Left renal pelvis (tissue), 4 donors: Measurements from ENCODE around the gene RFX1. TPM values are rescaled to one million over a fixed set of nuclear protein-coding genes. Genes with fewer than 3 reads are reported as not detected.
"Not testable (repeated sequence)": the region's sequence is repeated elsewhere in the genome, so short reads cannot be mapped to it uniquely, and the experiment has no call there.

Experiments used
- DNase-seq, 4 donors: peaks; one replicate each; pipeline ENCODE4 v3.0.0-alpha.2; 2013; ENCODE audit warnings: low read depth in 4 of 4, low spot score in 3 of 4
- polyA plus RNA-seq, 4 donors: library from polyadenylated mRNA; unstranded; fragments of 120-200 nt; gene quantifications; one replicate each; pipeline ENCODE4 v1.2.1, GENCODE V29; 2013; ENCODE audit not compliant: insufficient read length in 4 of 4

The RFX1 gene
- polyA plus RNA-seq, 4 donors = 9.3 to 19.2 (median 10.2) TPM

DNA sequence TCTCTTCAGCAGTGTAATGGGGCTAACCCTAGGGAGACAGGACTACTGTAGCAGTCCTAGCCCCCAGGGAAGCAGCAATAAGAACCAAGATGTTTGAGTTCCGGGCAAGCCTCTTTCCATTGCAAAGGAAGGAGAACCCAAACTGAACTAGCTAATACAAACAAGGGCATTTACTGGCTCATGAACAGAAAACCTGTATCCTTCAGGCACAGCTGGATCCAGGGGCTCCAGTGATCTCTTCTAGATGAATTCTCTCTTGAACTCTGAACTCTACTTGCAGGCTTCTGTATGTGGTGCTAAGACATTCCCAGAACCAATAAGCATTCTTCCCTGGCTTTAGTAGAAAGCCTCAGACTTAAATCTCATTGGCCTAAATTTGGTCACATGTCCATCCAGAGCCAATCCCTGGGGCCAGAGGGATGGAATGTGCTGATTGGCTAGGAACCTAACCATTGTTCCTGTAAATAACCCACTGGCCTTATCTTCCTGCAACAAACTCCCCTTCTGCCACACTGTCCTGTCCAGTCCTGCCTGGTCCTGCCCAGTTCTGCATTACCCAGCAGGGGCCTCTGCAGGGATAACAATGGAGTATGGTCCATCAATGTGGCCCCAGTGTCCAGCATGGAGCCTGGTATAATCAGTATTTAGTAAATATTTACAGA is 64.0 kb downstream of the RFX1 start:
- no peak for DNase-seq

DNA sequence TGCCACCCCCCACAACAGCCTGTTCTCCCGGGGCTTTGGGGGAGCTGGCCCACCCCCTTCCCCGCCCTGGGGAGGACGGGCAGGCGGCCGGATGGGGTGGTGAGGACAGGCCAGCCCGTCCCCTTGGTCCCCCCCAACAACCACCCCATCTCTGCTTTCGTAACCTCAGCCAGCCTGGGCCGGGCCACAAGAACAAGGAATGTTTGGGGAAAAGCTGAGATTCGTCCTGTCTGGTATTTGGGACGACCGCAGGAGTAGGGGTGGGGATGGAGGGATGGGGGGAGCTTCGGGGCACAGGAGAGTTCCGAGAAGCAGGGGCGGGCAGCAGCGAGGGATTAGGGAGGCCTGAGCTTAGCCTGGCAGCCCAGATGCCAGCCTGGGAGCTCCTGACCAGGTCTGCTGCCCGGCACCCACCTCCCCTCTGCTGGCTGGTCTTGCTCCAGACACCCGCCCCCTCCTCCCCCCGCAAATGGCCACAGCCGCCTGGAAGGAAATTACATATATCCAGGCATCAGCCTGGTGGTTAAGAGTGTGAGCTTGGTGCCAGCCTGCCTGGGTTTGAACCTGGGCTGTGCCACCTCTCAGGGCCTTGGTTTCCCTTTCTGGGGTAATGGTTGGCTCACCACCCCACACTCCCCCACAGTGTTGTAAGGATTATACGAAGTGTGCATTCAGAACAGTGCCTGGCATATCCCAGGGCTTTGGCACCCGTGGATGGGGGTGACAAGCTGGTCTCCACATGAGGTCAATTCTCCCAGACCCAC is 67.6 kb downstream of the RFX1 start, which contains the start of gene PODNL1:
TSS of gene PODNL1 (minus strand) at position 117 of the 764 bp plus-strand sequence. CDS start 236 bp downstream, outside the sequence.
- no peak for DNase-seq

DNA sequence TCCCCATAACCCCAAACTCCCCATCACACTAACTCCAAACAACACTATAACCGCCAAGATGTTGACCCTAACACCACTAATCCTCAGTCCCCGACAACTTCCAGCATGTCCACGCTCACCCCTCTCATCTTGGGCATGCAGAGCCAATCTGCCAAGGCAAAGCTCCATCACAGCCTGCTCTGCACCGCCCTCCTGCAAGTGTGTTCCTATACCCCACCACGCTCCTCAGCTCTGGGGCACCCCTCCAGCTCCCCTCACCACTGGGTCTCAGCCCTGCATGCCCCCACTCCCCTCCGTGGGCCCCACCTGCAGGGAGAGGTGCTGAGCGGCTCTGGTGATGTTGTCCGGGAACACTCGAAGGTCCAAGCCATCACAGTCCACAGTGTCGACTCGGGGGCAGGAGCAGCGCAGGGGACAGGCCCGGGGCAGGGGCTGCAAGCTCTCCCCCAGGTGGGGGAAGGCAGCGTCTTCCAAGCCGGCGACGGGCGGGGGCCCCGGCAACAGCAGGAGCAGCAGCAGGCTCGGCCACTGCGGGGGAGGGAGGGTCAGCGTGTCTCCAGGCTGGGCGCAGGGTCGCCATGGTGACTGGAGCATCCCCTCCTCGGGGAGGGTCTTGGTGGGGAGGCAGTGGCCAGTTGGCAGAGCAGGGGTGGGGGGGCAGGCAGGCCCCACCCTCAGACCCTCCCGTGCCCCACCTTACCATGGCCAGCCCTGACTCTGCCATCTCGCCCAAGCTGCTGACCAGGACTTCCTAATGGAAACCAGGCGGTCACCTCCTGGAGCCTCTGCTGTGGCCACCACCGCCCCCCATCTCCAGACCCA is 68.4 kb downstream of the RFX1 start:
- DNase-seq = no peak

DNA sequence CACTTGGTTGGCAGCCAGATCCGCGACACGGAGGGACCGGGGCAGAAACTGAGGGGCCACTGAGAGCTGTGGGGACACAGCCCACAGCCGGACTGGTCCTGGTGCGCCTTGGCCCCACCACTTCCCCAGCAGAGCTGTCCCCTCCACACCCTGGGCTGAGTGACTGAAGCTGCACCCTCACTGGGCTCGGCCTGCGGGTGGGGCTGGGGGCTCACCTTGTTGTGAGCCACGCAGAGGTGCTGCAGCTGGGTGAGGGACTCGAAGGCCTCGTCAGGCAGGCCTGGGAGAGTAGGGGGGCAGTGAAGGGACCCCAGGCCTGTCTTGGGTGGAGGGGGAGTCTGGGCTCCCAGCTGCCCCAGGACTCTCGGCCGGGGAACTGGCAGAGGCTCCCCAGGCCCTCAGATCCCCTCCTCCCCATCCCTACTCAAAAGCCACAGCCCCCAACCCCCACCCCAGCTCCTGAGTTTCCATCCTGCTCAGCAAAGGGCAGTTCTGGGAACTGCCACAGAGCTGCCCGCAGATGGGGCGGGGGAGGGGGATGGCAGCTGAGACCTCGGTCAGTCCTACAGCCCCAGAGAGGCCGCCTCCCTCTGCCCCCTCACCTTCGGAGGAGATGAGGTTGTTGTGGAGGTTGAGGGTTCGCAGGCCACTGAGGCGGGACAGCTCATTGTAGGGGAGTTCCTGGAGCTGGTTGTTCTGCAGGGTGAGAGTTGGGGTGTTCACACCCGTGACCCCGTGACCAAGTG is 70.2 kb downstream of the RFX1 start:
- no peak for DNase-seq

DNA sequence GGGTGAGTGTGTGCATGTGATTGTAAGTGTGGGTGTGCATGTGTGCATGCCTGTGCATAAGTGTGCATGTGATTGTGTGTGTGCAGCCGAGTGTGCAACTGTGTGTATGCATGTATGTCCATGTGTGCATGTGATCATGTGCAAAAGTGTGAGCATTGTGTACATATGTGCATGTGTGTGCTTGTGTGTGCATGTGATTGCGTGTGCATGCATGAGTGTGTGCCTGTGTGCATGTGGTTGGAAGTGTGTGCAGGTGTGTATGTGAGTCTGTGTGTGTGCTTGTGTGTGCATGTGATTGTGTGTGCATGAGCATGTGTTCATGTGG is 71.4 kb downstream of the RFX1 start:
- DNase-seq = no peak

DNA sequence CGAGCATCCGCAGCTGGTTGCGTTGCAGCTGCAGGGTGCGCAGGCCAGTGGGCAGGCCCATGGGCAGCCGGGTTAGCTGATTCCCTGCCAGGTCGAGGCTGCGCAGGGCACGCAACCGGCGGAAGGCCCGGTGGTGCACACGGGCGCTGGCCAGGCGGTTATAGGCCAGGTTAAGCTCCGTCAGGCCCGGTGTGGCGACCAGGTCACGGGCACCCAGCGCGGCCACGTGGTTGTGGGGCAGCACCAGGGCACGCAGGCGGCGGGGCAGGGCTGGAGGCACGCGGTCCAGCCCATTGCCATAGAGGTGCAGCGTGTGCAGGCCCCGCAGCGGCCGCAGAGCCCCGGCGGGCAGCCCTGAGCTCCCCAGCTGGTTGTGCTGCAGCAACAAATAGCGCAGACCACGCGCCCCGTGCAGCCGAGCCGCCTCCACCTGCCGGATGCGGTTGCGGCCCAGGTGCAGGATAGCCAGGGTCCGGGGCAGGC is 73.2 kb downstream of the RFX1 start:
- DNase-seq = no peak

DNA sequence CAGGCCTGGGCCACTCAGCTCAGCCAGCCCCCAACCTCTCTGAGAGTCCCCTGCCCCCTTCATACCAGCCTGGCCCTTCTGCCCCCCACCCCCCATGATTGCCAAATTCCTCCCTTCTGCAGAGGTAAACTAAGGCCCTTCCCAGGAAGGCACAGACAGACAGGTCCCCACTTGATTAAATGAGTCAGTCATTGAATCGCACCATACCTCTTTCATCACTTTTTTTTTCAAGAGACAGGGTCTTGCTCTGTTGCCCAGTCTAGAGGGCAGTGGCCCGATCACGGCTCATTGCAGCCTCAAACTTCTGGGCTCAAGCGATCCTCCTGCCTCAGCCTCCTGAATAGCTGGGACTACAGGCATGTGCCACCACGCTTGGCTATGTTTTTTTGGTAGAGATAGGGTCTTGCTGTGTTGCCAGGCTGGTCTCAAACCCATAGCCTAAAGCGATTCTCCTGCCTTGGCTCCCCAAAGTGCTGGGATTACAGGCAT is 73.9 kb downstream of the RFX1 start:
- DNase-seq = no peak

DNA sequence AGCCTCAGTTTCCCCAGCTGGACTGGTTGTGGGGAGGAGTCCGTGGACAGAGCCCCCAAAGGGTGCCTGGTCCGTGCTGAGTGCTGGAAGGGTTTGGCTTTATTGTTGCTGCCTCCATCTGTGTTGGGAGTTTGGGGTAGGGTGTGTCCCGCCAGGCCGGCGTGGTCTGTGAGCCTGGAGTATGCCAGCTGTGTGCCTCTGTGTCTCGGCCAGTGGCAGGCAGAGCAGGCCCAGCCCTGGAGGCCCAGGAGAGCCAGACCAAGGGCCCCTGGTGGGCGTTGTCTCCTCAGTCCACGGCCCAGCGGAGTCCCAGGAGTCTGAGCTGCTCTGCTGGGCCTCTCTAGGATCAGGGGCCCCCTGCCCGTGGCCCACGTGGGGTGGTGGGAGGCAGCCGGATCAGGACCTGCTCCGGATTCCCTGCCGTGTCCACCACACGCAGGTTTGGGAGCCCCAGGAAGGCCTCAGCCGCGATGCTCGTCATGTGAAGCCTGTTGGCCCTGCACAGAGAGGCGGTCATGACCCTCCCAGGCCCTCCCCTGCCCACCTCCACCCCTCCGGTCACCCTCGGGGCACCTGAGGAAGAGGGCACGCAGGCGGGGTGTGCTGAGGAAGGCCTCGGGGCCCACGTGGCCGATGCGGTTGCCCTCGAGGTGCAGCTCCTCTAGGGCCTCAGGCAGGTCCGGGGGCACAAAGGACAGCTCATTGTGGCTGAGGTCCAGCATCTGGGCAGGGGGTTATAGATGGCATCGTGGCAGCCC is 74.5 kb downstream of the RFX1 start:
- DNase-seq = no peak

DNA sequence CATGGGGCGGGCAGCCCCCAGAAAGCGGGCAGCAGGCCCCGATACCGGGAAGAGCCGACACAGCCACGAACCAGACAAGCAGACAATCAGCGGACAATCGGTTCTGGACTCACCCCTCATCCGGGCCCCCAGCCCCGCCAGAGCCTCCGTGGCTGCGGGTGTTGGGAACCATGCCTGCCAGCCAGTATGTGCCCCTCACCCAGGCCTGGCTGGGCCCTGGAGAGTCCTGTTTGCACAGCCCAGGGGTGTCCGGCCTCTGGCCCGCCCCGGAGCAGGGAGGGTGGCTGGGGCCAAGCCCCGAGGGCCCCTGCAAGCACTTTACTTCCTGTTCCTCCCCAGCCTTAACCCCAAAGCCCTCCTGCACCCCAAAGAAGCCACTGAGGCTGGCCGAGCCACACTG is 75.7 kb downstream of the RFX1 start:
- no peak for DNase-seq

DNA sequence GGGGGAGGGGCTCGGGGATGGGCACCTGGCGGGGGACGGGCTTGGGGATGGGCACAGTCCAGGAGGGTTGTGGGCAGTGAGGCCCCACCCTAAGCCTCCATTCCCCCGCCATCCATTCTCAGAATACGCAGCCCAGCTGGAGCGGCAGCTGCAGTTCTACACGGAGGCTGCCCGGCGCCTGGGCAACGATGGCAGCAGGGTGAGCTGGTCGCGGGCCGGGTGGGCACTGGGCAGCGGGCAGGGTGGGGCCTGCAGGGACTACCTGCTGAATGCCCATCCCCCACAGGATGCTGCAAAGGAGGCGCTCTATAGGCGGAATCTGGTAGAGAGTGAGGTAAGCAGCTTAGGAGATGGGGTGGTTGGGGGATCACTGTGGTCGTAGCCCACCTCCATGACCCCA is 76.2 kb downstream of the RFX1 start:
- DNase-seq = no peak

DNA sequence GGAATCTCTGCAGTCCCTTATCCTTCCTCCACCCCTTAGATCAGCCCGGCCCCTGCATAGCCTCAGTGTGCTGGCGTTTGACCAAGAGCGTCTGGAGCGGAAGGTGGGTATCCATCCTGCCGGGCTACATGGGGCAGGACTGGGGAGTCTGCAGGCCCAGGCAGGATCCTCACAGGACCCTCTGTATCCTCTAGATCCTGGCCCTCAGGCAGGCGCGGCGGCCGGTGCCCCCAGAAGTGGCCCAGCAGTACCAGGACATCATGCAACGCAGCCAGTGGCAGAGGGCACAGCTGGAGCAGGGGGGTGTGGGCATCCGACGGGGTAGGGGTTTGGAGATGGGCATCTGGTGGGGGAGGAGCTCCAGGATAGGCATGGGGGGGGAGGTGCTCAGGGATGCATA is 76.8 kb downstream of the RFX1 start:
- no peak for DNase-seq

DNA sequence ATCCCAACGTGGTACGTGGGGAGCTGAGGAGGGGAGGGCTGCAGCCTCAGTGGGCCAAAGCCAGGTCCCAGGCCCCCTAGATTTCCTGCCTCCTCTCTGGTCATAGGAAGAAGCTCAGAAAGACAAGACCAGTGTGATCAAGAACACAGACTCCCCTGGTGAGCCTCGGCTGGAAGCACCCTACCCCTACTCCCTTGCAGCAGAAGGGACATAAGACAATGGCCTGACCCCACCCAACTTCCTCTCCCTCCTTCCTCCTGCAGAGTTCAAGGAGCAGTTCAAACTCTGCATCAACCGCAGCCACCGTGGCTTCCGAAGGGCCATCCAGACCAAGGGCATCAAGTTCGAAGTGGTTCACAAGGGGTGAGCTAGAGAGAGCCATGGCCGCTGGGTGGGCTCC is 79.4 kb downstream of the RFX1 start:
- no peak for DNase-seq

DNA sequence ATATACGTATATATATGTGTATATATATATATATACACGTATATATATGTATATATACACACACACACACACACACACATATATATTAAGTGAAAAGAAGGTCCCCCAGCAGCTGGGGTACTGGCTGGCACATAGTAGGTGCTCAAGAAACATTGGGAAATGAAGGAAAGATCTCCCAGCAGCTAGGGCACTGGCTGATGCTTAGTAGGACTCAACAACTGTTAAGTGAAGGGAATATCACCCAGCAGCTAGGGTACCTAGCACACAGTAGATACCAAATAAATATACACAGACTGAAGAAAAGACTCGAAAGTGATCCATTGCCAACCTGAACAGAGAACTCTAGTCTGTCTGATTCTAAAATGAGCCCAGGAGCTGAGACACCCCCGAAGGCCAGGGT is 80.1 kb downstream of the RFX1 start:
- no peak for DNase-seq

DNA sequence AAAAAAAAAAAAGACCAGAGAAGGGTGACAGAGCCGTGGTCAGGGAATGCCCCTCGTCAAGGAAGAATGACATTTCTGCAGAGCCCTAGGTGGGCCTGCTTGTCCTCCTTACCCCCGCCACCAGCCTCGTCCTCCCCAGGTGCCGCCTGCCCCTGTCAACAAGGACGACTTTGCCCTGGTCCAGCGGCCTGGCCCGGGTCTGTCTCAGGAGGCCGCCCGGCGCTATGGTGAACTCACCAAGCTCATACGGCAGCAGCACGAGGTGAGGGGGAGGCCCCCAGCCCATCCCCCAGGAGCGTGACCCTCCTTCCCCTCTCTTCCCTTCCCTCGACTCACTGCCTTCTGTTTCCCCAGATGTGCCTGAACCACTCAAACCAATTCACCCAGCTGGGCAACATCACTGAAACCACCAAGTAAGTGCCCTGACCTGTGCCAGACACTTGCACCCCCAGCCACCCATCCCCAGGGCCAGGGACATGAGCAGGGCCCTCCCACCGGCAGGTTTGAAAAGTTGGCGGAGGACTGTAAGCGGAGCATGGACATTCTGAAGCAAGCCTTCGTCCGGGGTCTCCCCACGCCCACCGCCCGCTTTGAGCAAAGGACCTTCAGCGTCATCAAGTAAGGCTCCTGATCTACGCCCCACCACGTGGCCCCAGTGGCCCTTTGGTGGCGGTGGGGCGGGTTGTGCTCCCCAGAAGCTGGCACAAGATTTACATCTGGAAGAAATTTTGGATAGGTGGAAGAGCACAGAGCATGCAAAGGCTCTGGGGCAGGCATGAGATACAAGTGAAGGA is 82.7 kb downstream of the RFX1 start:
- no peak for DNase-seq

DNA sequence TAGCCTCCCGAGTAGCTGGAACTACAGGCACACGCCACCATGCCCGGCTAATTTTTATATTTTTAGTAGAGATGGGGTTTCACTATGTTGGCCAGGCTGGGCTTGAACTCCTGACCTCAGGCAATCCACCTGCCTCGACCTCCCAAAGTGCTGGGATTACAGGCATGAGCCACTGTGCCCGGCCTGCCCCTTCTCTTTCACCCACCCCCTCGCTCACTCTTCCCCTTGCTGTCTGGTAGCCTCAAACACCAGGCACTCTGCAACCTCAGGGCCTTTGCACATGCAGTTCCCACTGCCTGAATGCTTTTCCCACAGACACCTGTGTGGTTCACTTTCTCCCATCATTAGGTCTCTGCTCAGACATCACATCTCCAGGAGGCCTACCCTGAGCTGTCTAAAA is 84.0 kb downstream of the RFX1 start:
- not testable (repeated sequence) for DNase-seq

DNA sequence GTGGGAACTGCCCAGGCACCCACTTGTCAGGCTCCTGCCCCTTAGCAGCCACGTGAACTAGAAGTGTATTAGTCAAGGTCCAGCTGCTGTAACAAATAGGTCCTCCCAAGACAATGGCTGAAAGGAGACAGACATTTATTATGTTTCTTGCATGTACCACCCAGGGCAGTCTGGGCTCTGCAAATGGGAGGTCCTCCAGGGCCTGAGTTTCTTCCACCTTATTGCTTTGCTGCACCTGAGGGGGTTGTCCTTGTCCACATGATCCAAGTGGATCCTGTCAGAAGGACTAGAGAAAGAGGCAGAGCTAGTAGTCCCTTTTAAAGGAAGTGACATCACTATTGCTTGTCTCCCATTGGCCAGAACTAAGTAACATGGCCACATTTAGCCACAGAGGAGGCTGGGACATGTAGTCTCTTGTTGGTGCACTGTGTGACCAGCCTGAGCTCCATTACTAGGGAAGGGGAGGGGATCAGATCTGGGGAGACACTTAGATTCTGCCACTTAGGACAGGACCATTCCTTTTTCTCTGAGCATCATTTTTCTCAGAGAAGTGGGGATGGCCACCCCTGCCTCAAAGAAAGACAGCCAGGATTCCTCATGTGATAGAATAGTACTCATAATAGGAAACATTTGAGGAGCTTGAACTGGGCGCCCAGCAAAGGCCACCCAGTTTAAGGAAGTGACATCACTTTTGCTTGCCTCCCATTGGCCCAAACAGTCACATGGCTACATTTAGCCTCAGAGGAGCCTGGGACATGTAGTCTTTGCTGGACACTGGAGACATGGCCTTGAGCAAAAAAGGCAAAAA is 85.0 kb downstream of the RFX1 start:
- no peak for DNase-seq

DNA sequence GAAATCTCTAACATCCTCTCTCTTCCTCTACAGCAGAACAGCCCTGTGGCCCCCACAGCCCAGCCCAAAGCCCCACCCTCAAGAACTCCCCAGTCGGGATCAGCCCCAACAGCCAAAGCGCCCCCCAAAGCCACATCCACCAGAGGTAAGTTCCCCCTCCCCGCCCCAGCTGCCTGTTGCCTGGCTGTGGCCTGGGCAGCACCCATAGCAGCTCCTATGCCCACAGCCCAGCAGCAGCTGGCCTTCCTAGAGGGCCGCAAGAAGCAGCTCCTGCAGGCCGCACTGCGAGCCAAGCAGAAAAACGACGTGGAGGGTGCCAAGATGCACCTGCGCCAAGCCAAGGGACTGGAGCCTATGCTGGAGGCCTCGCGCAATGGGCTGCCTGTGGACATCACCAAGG is 85.6 kb downstream of the RFX1 start:
- no peak for DNase-seq

DNA sequence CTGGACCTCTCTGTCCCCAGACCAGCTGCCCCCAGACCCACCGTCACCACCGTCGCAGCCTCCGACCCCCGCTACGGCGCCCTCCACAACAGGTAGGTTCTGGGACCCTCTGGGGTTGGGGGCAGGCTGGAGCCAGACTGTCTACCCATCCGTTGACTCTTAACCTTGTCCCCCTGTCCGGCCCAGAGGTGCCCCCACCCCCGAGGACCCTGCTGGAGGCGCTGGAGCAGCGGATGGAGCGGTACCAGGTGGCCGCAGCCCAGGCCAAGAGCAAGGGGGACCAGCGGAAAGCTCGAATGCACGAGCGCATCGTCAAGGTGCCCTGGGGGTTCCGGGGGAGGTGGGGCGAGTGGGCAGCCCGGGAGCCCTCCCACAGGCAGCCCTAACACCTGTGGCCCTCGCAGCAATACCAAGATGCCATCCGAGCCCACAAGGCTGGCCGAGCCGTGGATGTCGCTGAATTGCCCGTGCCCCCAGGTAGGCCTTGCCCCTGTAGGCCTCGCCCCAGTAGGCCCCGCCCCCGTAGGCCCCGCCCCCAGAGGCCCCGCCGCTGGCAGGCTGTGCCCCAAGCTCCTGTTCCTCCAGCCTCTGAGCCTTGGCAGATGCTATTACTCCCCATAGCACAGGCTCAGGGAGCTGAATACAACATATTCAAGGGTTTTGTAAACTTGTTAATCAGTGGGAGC is 87.3 kb downstream of the RFX1 start:
- no peak for DNase-seq
